K562 treated with DMSO at 1 percent for 48 hours (cell line): ENCODE measurements around the gene LAGE3. TPM values are rescaled to one million over a fixed set of nuclear protein-coding genes. Genes with fewer than 3 reads are reported as not detected.

Experiments used
- total RNA-seq: library from RNA; unstranded; fragments of 300-600 nt; gene quantifications from 2 replicates; pipeline ENCODE4 v1.2.3, GENCODE V29; 2022; ENCODE audit warnings: low replicate concordance; ENCODE audit errors: extremely low read depth

Gene LAGE3
- 555 TPM in 1 of 2 replicates, not detected in the other for total RNA-seq

GRCh38 chrX:154478728-154479622 lies at the start of gene LAGE3:
Gene LAGE3, minus strand, starts transcription at chrX:154479281. Its CDS starts 366 bp downstream, at chrX:154478915.

GRCh38 chrX:154515966-154516655 lies 37.0 kb upstream of the LAGE3 start, which contains the start of gene FAM3A:
Gene FAM3A, minus strand, starts transcription at chrX:154516232. Its CDS starts 460 bp downstream, at chrX:154515772.

GRCh38 chrX:154490414-154491083 lies 11.5 kb upstream of the LAGE3 start, which contains the start of gene SLC10A3:
Gene SLC10A3, minus strand, starts transcription at chrX:154490629. Its CDS starts 1,689 bp downstream, at chrX:154488940.

GRCh38 chrX:154486396-154487207 lies 7.5 kb upstream of the LAGE3 start, which contains the start of gene UBL4A:
Gene UBL4A, minus strand, starts transcription at chrX:154486615. Its CDS starts 31 bp downstream, at chrX:154486584.

GRCh38 chrX:154458116-154458953 lies 20.7 kb downstream of the LAGE3 start, which contains the start of gene PLXNA3:
Gene PLXNA3, plus strand, starts transcription at chrX:154458281. Its CDS starts 1,903 bp downstream, at chrX:154460184.

GRCh38 chrX:154443992-154444754 lies 34.9 kb downstream of the LAGE3 start, which contains the start of gene FAM50A:
Gene FAM50A, plus strand, starts transcription at chrX:154444141. Its CDS starts 95 bp downstream, at chrX:154444236.

GRCh38 chrX:154436983-154437752 lies 41.9 kb downstream of the LAGE3 start, which contains the start of gene GDI1:
Gene GDI1, plus strand, starts transcription at chrX:154437154. Its CDS starts 101 bp downstream, at chrX:154437255.

GRCh38 chrX:154428176-154429171 lies 50.6 kb downstream of the LAGE3 start, which contains the start of gene ATP6AP1:
Gene ATP6AP1, plus strand, starts transcription at chrX:154428677. Its CDS starts 16 bp downstream, at chrX:154428693.

Other genes starting within 250 kb of the LAGE3 start
- gene OPN1MW3, start 221.7 kb downstream of the LAGE3 start, total RNA-seq = not detected in 2 replicates
- gene TEX28, start 184.2 kb downstream of the LAGE3 start, total RNA-seq = not detected in 2 replicates
- gene TKTL1, start 183.5 kb downstream of the LAGE3 start, total RNA-seq = not detected in 2 replicates
- 349 TPM in 1 of 2 replicates, not detected in the other for gene FLNA, start 104.6 kb downstream of the LAGE3 start, total RNA-seq
- not detected in 2 replicates for gene EMD, start 100.0 kb downstream of the LAGE3 start, total RNA-seq
- gene RPL10, start 80.9 kb downstream of the LAGE3 start, total RNA-seq = 7,940 and 9,888 TPM in 2 replicates
- gene DNASE1L1, start 70.0 kb downstream of the LAGE3 start, total RNA-seq = not detected in 2 replicates
- not detected in 2 replicates for gene TAFAZZIN, start 67.7 kb downstream of the LAGE3 start, total RNA-seq
- 191 TPM in 1 of 2 replicates, not detected in the other for gene ATP6AP1, start 50.6 kb downstream of the LAGE3 start, total RNA-seq
- gene GDI1, start 42.1 kb downstream of the LAGE3 start, total RNA-seq = not detected in 2 replicates
- 772 TPM in 1 of 2 replicates, not detected in the other for gene FAM50A, start 35.1 kb downstream of the LAGE3 start, total RNA-seq
- gene PLXNA3, start 21.0 kb downstream of the LAGE3 start, total RNA-seq = not detected in 2 replicates
- gene UBL4A, start 7.3 kb upstream of the LAGE3 start, total RNA-seq = not detected in 2 replicates
- not detected in 2 replicates for gene SLC10A3, start 11.3 kb upstream of the LAGE3 start, total RNA-seq
- gene FAM3A, start 37.0 kb upstream of the LAGE3 start, total RNA-seq = not detected in 2 replicates
- 530 TPM in 1 of 2 replicates, not detected in the other for gene G6PD, start 67.6 kb upstream of the LAGE3 start, total RNA-seq
- 340 TPM in 1 of 2 replicates, not detected in the other for gene IKBKG, start 68.3 kb upstream of the LAGE3 start, total RNA-seq
- gene CTAG1A, start 105.9 kb upstream of the LAGE3 start, total RNA-seq = not detected in 2 replicates
- gene CTAG1B, start 140.0 kb upstream of the LAGE3 start, total RNA-seq = not detected in 2 replicates
- not detected in 2 replicates for gene CTAG2, start 174.3 kb upstream of the LAGE3 start, total RNA-seq